Erythroblast (primary cell): ENCODE results near the gene SIL1.

ENCODE experiments used
- GATA1 ChIP-seq: IDR thresholded peaks from 2 replicates; pipeline ENCODE4 v1.6.1; 2011; ENCODE audit warnings: low read depth, mild to moderate bottlenecking, control low read depth, low read length, moderate library complexity
- POLR2A ChIP-seq: IDR thresholded peaks from 2 replicates; pipeline ENCODE4 v1.6.1; 2011; ENCODE audit warnings: mild to moderate bottlenecking, low read length

DNA sequence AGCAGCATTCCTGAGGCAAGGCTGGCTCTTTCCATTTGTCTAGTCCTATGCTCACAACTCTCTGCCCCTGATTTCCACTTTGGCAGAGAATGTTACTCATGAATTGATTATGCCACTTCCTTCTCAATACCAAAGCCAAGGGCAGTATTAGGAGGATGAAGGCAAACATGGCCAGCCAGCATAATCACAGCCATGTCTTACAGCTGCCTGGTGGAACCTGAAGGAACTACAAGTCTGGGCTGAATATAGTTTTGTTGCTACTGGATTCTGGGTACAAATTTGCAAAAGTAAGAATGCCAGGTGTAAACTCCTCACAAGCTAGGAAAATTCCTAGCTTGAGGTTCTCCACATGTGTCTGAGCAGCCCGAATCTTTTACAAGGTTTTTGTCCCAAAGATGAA, 4.2 kb downstream of the SIL1 start:
- TF ChIP-seq POLR2A (no peak), GATA1 (no peak)
